NCI-H510A (cell line): Measurements from ENCODE around the gene DHRS7B.

Experiments used
- DNase-seq: peaks from one replicate; lab custom pipeline; 2025; lab: John Stamatoyannopoulos, UW

The DHRS7B gene

DNA sequence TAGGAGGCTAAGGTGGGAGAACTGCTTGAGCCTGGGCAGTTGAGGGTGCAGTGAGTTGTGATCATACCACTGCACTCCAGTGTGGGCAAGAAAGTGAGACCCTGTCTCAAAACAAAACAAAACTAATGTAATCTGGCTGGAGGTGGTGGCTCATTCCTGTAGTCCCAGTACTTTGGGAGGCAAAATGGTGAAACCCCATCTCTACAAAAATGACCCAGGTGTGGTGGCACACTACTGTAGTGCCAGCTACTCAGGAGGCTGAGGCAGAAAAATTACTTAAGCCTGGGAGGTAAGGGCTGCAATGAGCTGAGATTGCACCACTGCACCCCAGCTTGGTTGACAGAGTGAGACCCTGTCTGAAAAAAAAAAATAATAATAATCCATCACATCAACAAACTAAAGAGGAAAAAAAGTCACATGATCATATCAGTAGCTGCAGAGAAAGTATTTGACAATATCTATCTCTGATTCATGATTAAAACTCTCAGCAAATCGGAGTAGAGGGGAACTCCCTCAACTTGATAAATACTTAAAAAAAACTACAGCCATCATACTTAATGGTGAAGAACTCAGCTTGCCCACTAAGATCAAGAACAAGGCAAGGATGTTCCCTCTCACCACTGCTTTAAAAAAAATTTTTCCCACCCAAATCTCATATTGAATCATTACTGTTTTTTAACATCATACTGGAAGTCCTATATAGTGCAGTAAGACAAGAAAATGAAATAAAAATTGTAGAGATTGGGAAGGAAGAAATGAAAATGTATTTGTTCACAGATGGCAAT, 31.0 kb downstream of the DHRS7B start:
- DNase-seq = no peak

DNA sequence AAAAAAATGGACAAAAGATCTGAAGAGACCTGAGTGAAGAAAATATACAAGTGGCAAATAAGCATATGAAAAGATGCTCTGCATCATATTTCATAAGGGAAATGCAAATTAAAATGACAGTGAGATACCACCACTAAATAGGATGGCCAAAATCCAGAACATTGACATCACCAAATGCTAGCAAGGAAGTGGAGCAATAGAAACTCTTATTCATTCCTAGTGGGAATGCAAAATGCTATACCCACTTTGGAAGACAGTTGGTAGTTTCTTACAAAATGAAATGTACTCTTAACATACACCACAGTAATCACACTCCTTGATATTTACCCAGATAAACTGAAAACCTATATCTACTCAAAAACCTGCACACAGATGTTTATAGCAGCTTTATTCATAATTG, 33.6 kb downstream of the DHRS7B start:
- DNase-seq = no peak

DNA sequence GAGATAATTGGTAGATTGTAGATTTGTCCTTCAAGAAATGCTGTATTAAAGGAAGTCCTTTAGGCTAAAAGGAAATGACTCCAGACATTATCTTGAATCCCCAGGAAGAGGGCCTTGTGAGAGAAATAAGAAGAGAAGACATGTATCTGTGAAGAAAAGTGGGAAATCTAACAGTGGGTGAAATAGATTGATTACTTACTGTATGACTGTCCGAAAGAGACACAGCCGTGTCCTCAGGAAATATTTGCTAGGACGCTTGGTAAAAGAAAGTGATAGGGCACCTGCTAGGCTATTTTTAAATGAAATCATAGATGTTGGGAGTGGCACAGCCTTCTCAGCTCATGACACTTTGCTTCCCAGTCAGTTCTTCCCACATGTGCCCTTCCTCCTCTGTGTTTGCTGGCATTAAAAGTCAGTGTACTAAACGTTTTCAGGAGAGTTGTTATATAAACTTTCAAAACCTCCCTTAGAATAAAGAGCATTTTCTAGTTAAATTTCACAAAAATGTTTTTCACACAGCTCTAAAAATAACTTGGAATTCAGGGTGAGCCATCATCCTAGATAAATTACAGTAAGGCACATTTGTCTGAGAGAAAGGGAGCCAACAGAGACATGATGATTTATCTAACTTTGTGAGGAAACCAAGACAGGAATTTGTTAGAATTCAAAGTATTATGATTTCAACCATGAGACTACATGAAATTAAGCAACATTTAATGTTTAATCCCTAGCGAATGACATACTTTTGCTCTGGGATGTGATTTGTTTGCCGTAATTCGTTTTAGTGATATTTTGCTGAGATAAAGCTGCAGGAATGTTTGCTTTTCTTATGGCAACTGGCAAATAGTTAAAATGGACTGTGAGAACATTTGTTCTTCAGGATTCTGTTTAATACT, 35.0 kb downstream of the DHRS7B start:
- no peak for DNase-seq

DNA sequence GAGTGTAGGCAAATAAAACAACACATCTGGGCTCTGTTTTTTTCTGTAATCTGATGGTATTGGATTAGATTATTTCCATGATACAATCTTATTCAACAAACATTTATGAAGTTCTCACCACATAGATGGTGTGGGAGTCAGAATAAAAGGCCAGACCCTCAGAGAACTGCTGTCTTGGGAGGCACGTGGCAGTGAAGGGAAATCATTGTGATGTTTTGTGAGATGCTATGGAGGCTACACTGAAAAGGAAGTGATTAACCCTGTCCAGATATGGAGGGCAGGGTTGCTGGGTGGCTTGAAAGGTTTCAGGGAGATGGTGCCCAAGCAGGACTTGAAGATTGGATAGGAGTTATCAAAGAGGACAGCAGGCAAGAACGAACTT, 35.6 kb downstream of the DHRS7B start:
- no peak for DNase-seq

DNA sequence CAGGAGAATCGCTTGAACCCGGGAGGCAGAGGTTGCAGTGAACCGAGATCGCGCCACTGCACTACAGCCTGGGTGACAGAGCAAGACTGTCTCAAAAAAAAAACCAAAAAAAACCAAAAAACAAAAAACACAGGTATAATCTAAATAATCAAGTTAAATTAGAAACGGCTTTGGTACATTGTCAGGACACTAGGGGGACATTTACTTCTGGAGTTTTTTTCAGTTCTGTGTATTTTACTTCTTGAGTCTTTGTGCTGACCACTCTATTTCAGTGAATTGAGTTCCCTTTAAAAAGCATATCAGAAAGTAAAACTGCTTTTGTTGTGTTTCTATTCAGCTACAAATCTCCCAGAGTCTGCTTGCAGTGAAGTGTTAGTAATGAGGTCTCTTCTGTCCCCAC, 36.3 kb downstream of the DHRS7B start:
- no peak for DNase-seq

DNA sequence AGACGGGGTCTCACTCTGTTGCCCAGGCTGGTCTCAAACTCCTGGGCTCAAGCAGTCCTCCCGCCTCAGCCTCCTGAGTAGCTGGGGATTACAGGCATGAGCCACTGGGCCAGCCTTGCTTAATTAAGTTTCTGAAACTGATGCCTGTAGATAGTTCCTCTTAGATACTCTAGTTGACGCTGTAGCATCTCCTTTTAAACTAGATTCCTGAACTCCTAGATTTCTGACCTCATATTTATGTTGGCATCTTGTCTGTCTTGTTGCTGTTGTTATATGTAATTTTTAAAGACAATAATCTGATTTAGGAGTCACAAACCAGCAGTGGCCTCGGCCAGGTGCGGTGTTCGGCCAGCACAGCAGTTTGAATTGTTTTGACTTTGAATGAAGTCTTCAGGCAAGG, 37.5 kb downstream of the DHRS7B start:
- DNase-seq = no peak

DNA sequence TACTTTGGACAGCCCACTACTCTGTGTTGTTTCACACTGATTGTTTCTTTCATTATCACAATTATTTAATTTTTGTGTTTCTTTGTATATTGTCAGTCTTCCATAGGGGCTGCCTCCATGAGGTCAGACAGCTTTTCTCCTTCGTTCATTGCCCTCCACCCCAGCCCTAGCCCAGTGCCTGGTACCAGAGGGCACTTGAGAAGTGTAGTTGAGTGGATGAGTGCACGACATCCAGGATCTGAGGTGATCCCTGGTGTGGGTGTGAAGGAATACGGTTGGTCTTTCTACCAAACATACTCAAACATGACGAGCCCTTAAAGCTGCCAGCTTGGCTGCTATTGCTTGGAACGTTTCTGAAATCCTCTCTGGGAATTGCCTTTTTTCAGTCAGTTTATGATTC, 37.9 kb downstream of the DHRS7B start:
- DNase-seq = no peak

DNA sequence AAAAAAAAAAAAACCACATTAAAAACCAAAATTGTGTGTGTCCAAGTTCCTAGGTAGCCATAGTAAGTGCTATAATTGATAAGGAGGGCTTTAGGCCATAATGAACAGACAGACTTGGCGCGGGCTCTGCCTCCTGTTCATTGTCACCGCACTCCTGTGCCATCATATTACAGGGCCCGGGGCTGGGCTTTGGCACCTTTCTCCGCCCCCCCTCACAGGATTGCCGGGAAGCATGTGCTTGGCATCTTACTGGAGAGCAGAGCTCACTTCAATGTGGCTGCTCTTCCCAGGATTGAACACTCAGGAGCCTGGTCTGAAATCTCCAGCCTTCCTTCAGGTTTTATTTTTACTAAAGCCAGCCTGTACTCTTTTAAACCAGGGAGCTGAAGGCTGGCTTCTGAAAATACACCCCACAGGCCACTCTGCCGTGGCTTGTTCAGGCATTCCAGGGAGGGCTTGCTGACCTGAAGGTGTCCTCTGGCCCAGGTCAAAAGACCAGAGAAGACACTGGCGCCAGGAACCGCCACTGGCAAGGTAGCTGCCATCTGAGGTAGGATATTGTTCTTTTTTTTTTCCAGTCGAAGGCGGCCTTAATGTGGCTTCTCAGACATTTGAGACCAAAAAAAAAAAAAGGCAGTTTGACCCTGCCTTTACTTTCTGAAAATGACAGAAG, 39.3 kb downstream of the DHRS7B start:
- DNase-seq = no peak

DNA sequence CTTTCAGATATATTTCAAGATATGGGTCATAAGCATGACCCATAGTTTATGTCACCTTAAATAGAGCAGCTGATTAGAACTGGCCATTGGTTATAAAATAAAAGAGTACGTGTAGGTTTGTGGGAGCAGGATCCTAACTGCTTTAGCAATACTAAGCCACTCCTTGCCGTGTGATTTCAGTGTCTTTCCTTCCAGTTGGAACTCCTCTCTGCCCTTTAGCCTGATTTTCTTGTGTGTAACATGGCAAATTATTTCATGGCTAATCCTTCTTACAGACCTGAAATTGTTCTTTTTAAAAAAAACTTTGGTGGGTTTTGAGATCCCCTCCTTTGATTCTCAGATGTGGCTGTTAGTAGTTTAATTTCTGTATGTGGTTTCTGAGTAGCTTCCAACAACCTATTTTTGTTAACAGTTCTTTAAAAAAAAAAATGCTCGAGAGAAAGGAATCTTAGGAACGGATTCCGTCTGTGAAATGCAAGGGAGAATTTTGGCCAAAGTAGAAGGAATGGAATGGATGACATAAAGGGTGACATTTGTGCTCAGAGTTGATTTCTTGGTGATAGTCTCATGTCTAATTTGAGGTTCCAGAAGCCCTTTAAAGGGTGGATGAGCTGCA, 39.9 kb downstream of the DHRS7B start:
- no peak for DNase-seq

DNA sequence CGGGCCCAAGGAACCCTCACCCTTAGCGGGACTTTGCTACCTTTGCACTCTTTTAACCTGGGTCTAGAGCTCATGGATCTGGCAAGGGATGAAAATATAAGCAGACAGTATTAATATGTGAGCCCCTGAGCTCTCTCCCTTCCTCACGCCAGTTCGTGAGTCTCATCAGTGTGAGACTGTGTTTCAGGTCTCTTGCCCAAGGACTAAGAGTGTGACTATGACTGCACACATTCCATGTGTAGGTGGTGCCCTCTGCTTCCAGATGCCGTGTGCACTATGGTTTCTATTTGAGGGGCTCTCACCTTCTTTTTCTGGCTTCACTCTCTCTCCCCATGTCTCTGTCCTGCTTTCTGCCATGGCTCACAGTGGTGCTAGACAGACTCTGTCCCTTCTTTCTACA, 40.5 kb downstream of the DHRS7B start:
- no peak for DNase-seq

DNA sequence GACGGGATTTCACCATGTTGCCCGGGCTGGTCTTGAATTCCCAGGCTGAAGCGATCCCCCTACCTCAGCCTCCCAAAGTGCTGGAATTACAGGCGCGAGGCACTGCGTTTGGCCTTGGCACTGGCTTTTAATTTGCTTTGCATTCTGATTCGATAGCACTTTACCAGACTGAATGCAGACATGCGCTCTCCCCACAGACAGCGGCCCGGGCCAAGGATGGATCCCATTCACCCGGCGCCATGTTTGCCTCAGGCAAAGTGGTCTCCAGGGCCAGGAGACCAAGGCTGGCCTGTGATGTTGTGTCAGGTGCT, 41.7 kb downstream of the DHRS7B start:
- DNase-seq = no peak

DNA sequence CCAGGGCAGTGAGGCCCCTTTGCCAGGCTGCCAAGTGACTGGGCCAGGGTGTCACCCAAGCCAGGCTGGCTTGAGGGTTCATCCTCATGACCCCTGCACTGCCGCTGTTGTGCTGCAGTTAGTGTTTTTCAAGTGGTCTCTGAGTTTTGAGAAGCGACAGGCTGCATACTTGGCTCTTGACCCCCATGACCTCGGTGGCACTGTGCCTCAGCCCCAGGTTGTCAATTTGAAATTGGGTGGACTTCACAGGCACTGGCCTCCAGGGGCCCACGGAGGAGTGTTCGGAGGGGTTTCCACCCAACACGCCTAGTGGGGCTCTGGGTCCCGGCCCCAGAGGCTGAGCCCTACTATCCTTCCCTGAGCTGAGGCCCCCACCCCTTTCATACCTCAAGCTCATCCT, 42.7 kb downstream of the DHRS7B start:
- no peak for DNase-seq

DNA sequence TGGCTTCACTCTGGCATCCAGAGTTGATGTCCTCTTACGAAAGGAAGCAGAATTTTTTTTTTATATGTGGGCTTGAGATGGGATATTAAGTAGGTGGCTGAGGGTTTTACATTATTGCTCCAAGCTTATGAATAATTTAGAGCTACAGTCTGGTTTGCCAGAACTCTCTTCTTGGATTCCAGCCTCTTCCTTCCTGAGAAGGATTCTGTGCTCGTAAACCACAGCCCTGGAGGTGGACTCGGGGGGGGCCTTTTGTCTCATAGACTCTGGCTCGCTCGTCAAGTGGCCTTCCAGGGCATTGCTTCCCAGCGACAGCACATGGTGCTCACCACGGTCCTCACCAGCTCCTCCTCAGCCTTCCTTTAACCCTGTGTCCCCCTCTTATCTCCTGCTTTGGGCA, 44.0 kb downstream of the DHRS7B start:
- DNase-seq = no peak

DNA sequence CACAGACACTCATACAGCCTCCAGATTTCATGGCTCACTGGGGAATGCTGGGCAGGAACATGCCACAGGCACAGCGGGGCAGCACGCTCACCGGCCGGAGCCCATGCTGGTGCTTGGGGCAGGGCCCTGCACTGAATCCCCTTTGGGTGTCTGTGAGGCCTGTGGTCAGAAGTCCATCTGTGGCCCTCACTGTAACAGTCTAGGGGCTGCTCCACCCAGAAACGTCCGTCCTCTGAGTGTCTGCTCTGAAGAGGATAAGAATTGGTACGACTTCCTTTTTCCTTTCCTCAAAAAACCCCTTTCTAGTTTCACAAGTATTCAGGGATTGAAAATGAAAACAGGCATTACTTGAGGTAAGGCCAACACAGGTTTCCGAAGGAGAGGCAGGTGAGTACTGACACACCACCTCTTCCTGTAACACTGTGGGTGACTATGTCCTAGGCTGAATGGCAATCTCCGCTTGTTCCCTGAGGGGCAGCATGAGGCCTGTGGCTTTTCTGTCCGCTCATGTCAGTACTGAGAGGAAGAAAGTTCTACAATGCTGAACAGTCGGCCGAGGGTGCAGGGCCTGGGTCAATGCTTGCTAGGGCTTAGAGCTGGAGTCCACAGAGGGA, 44.7 kb downstream of the DHRS7B start:
- no peak for DNase-seq

DNA sequence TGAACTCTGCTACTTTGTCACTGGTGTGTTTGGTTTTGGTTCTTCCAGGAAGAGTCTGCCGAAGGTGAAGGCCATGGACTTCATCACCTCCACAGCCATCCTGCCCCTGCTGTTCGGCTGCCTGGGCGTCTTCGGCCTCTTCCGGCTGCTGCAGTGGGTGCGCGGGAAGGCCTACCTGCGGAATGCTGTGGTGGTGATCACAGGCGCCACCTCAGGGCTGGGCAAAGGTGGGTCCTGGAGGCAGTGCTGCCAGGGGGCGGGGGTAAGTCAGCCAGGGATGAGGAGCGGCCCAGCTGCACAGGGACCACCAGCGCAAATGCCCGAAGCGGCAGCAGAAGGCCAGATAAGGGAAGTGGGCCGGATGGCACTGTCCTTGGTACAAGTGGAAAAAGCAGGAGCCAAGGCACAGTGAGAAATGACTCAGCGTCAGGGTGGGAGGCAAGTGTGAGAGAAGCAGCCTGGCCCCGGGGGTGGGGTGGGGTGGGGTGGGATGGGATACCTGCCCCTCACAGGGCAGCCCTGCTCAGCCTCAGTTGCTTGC, 45.3 kb downstream of the DHRS7B start:
- no peak for DNase-seq

DNA sequence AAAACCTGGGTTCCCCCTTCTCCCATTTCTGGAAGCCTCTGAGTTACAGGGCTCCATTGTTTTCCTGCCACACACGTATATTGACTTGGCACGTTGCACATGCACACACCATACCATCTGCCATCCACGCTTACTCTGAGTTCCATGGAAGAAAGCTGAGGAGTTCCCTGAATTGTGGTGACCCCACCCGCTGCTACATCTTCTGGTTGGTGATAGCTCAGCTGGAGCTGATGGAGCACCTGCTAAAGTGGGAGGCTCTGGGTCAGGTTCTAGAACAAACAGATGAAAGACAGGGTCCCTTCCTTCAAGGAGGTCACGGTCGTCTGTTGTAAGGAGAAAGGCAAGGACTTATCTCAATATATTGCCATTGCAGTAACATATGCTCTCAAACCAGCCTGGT, 46.1 kb downstream of the DHRS7B start:
- no peak for DNase-seq

DNA sequence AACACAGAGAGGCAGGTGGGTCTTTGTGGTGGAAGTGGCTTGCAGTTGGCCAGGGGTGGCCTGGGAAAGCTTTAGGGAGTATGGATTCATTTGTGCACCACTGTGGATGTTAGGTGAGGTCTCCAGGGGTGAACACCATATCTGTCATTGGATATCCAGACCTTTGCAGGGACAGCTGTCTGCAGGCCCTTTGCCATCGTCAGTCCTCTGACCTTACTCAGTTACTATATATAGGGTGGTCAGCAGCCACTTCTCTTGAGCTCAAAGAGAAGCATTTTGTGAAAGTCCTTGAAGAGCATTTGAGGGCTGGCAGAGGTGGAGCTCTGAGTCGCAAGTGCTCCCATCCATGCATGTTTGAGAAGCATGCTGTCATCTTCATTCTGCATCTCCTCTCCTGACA, 46.8 kb downstream of the DHRS7B start:
- DNase-seq = no peak

DNA sequence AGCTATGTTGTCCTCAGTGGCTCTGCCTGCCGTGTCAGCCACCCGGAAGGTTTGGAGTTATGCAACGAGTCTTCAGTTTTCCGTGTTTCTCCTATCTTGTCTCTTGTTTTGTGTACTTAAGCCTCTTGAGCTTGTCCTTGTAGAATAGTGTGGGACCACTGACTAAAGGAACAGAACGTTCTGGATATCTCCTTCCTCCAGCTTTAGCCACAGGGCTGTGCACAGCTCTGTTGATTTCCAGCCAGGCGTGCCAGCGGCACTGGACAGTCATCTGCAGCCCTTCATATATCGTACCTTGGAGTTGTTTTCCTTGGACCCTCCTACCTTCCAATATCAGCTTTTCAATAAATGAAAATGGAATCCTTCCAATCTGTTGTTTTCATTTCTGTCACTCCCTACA, 47.4 kb downstream of the DHRS7B start:
- no peak for DNase-seq

DNA sequence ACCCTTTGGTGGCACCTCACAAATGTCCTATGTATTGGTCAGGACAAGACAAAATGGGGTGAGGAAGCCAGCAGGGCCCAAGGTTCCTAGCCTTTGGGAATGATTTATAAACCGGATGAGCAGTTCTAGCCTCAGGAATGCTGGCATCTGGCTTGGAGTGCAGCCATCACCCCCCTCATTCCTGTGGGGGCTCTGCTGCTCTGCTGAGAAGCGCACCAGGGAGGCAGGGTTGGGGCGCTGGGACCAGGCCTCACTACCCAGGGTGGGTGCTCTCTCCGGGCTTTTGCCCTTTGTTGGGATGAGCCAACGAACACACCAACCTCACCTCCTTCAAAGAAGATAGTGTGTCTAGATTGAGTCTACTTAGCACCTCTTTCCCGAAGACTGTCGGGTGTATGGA, 47.9 kb downstream of the DHRS7B start:
- DNase-seq = no peak

DNA sequence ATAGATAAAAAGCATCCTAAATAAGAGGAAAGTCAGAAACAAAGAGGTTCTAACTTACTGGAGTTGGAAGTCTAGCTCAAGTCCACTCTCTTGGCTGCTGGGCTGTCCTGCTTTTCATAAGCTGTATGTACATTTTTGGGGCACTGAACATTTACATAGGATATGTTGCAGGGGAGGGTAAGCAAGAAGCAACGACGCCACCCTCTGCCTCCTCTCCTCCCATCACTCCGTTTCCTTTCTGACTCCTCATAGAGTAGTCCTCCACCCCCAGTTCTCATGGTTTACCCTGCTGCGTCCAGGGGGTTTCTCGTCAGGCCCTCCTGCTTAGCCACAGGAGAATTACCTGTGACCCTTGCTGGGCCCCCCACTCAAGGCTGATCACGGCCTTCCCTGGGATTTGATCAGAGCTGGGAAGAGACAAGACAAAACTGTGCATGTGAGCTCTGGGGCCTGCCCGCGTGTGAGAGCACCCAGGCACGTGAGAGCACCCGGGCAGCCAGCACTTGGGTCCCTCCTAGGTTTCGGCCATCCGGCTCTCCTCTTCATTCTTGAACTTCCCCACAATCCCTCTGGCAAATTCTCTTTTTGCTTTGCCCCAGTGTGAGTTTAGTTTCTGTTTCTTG, 50.1 kb downstream of the DHRS7B start:
- DNase-seq = no peak

DNA sequence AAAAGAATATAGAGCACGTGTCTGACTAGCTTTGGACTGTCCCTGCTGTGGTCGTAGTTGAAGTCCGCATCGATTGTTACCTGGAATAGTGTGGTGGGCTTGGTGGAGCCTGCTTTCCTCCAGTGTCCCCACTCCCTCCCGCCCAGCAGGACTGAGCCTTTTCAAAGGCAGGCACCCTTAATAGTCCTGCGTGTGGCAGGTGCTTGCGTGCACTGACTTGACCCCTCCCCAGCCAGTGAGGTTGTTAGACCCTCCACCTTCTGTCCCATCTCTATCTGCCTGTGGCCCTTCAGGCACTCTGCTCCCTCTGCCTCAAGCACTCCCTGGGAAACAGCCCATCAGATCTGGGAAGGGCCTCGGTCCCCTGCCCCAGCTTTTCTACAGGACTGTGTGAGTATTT, 50.6 kb downstream of the DHRS7B start:
- no peak for DNase-seq
